Breast epithelium (tissue), 3 donors: Measurements from ENCODE around the gene PRDM16.

Experiments used
- POLR2A ChIP-seq: fragments of 450-650 bp; IDR thresholded peaks from one replicate; pipeline ENCODE4 v1.6.1; 2016; ENCODE audit warnings: antibody characterized with exemption, mild to moderate bottlenecking, moderate library complexity
- POLR2AphosphoS5 ChIP-seq, 3 donors: sonication (generic); formaldehyde crosslinking; IDR thresholded peaks; one replicate each; pipeline ENCODE4 v1.6.1; 2017; ENCODE audit warnings: antibody characterized with exemption in 3 of 3
- TF ChIP-seq, protein P1 (sequence below), 3 donors: fragments of 450-650 bp; IDR thresholded peaks; one replicate each; pipeline ENCODE4 v1.5.1; 2016 to 2017; ENCODE audit warnings: antibody characterized with exemption in 3 of 3, mild to moderate bottlenecking in 3 of 3, moderate library complexity in 3 of 3

DNA sequence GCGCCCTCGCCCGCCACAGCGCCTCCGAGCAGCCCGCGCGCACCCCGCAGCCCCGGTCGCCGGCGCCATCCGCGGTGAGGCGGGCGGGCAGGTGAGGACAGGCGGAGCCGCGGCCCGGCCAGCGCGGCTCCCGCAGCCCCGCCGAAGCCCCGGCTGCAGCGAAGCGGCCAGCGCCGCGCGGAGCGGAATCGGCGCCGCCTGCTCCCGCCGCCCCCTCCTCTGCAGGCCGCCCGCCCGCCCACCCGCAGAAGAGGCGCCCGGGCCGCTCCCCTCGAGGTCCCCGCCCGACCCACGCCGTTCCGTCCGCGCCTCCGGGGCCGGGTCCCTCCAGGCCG is 1.3 kb downstream of the PRDM16 start:
- TF ChIP-seq, protein P1, sequence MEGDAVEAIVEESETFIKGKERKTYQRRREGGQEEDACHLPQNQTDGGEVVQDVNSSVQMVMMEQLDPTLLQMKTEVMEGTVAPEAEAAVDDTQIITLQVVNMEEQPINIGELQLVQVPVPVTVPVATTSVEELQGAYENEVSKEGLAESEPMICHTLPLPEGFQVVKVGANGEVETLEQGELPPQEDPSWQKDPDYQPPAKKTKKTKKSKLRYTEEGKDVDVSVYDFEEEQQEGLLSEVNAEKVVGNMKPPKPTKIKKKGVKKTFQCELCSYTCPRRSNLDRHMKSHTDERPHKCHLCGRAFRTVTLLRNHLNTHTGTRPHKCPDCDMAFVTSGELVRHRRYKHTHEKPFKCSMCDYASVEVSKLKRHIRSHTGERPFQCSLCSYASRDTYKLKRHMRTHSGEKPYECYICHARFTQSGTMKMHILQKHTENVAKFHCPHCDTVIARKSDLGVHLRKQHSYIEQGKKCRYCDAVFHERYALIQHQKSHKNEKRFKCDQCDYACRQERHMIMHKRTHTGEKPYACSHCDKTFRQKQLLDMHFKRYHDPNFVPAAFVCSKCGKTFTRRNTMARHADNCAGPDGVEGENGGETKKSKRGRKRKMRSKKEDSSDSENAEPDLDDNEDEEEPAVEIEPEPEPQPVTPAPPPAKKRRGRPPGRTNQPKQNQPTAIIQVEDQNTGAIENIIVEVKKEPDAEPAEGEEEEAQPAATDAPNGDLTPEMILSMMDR (IDR thresholded peaks at IDR 0.05) = no peak
- TF ChIP-seq POLR2A (no peak), POLR2AphosphoS5 (IDR thresholded peaks at IDR 0.05) (no peak)
